ENCODE data around the gene KCNG1.

Gene KCNG1

GRCh38 chr20:51036827-51037531 is 14.1 kb upstream of the KCNG1 start:
- in situ Hi-C loops (cut with MboI; ENCODE audit: low pct_unique_long_range_greater_than_20kb, low sequenced_read_pairs): no loop called here
- no peak for DNase-seq

- in situ Hi-C loops (cut with MboI; ENCODE audit: low pct_unique_long_range_greater_than_20kb, low sequenced_read_pairs): no loop called here
- no peak for DNase-seq
Measured at GRCh38 chr20:51036226-51036625, 13.3 kb upstream of the KCNG1 start.

DNA sequence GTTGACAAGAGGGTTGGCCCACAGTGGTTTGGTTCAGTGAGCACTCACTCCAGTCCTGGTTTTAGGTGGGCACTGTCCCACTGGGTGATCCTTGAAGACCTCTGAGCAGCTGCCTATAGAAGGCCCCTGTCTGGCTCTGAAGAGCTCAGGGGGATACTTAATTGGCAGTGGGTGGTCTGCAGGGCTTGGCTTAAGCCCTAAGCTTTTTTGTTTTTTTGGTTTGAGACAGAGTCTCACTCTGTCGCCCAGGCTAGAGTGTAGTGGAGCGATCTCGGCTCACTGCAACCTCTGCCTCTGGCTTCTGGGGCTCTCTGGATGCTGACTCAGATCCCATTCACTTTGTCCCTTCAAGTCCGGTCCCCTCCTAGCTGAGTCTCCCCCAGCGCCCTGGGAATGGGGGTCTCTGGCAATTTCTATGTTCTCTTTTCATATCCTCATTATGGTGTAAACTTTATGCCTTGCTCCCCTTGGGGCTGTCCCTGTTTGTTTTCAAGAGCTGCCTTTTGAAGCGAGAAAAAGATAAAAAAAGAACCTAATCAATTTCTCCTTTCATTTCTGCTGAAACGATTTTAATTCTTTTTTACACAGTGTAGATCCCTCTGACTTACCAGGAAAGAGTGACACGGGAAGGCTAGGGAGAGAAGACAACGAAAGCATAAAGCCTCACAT is 12.2 kb upstream of the KCNG1 start:
- DNase-seq: no peak
- in situ Hi-C loops (cut with MboI; ENCODE audit: low pct_unique_long_range_greater_than_20kb, low sequenced_read_pairs): no loop called here

DNA sequence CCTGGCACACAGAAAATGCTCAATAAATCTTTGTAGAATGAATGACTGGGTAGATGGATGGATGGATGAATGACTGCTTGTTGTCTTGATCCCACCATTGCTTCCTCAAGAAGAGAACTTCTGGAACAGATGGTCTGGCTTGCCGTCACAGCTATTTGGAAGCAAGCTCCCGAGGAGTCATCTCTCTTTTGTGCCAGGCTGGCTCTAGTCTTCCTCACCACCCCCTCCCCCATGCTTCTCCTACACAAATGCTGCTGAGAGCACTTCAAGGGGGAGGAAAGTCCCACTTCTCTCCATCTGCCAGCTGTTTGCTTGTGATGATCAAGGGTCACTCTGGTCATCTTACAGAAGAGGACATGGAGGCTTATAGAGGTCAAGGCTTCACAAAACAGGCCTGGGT is 11.6 kb upstream of the KCNG1 start:
- no peak for DNase-seq
- in situ Hi-C loops (cut with MboI; ENCODE audit: low pct_unique_long_range_greater_than_20kb, low sequenced_read_pairs): no loop called here

- no peak for DNase-seq
- in situ Hi-C loops (cut with MboI; ENCODE audit: low pct_unique_long_range_greater_than_20kb, low sequenced_read_pairs): no loop called here
Measured at GRCh38 chr20:51029963-51030920, 7.3 kb upstream of the KCNG1 start.

GRCh38 chr20:51029556-51029955 is 6.6 kb upstream of the KCNG1 start:
- in situ Hi-C loops (cut with MboI; ENCODE audit: low pct_unique_long_range_greater_than_20kb, low sequenced_read_pairs): no loop called here
- no peak for DNase-seq

DNA sequence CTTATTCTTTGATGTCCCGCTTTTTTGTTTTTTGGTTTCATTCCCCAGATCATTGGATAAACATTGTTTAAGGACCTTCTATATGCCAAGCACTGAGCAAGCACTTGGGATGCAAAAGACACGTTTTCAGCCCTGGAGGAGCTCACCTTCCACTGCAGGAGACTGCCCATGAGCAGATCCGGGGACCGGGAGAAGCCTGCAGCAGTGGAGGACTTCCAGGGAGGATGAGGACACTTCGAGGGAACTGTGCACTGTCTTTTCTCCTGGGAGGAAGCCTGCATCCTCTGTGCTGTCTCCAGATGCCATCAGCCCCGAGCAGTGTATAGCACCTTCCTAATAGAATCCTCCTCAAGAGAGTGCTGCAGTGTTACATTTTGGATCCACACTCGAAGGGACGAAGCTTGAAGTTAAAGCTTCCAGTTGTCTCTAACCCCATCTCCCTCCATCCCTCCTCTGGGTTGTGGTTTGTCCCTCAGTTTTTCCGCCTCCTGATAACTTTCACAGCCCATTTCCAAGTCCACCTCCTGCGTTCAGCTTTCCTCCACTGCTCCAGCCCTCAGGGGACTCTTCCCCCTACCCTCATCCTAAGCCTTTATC is 5.8 kb upstream of the KCNG1 start:
- DNase-seq: no peak

DNA sequence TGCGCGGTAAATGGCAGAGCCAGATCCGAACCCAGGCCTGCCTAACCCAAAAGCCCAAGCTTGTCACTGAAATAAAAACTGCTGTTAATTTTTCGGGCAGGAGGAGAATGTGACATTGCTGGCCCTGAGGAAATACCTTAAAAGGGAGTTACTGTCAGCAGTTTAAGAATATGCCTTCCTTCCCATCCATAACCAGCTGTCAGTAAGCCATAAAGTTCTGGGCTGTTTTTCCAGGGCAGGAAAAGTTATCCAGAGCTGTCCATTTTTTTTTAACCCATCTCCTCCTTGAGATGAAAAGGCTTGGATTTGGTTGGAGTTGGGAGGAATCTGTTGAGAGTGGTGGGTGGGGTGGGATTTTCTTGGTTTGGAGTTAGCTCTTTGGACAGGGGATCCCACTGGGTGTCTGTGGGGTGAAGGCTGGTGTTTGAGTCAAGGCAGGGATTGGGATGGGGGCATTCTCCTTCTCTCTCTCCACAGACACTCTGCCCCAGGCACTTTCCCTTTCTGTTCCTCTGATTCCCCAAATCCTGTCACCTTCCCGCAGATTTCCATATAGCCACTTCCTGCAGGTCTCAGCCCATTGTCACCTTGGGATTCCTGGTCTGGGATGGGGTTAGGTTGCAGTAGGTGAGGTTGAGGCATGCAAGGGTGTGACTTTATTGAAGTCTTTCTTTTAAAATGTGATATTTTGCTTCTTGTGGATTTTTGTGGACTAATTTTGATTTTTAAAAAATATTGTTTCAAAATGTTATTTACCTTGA is 4.3 kb upstream of the KCNG1 start:
- no peak for DNase-seq
- in situ Hi-C loops (cut with MboI; ENCODE audit: low pct_unique_long_range_greater_than_20kb, low sequenced_read_pairs): no loop called here

More for the DNA sequence above, 5.8 kb upstream of the KCNG1 start:
- in situ Hi-C loops (cut with MboI; ENCODE audit: low pct_unique_long_range_greater_than_20kb, low sequenced_read_pairs): no loop called here

DNA sequence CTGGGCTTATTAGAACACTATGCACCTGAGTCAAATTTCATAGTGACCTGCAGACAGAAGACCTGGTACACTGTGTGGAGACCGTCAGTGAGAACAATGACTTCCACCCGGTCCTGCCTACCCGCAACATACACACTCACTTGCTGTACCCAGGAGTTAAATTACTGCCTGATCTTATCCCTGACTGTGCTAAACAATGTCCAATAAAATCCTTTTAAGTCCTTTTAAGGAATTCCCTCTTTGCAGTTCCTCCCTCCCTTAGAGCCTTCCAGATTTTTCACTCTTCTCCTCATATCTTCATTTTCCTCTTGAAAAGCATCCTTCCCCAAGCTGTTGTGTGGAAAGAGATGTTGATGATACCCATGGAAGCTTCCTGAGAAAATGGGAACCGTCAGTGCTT is 3.4 kb upstream of the KCNG1 start:
- in situ Hi-C loops (cut with MboI; ENCODE audit: low pct_unique_long_range_greater_than_20kb, low sequenced_read_pairs): no loop called here
- DNase-seq: no peak

DNA sequence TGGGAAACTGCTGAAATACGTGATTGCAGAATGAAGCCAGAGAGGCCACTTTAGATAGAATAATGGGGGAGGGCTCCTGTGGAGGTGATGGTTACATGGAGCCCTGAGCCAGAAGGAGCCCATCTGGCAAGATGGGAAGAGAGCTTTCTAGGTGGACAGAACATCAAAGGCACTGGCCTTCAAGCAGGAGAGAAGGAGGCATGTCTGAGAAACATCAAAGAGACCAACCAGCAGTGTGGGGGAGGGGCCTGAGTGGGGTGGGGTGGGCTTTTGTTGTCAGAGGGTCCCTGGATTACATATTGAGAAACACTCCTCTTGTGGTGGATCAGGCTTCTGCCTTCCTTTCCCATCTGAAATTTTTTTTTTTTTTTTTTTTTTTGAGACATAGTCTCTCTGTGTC is 1.9 kb upstream of the KCNG1 start:
- in situ Hi-C loops (cut with MboI; ENCODE audit: low pct_unique_long_range_greater_than_20kb, low sequenced_read_pairs): no loop called here
- DNase-seq: no peak

GRCh38 chr20:51023617-51024155 is 779 bp upstream of the KCNG1 start:
- in situ Hi-C loops (cut with MboI; ENCODE audit: low pct_unique_long_range_greater_than_20kb, low sequenced_read_pairs): no loop called here
- no peak for DNase-seq

GRCh38 chr20:51022227-51022802 is 592 bp downstream of the KCNG1 start:
- no peak for DNase-seq
- in situ Hi-C loops (cut with MboI; ENCODE audit: low pct_unique_long_range_greater_than_20kb, low sequenced_read_pairs): no loop called here

GRCh38 chr20:51021067-51022025 is 1.6 kb downstream of the KCNG1 start:
- no peak for DNase-seq

DNA sequence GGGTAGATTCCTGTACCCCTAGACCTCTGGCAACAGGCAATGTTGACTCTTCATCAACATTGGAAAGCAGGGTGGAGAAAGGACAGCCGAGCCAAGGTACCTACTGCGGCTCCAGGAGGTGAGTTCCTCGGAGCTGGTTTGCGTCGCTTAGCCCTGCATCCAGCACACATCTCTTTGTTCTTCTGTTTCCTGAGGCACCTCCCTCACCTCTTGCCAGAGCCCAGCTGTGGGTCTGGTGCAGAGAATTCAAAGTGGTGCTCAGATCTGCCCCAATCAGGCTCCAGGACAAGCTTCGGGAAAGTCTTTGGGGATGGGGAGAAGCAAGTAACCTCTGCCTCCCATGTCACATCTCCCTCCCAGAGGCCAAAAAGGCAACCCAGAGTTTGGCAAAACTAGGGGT is 2.2 kb downstream of the KCNG1 start:
- DNase-seq: no peak
- in situ Hi-C loops (cut with MboI; ENCODE audit: low pct_unique_long_range_greater_than_20kb, low sequenced_read_pairs): no loop called here

More at GRCh38 chr20:51021067-51022025, 1.6 kb downstream of the KCNG1 start:
- in situ Hi-C loops (cut with MboI; ENCODE audit: low pct_unique_long_range_greater_than_20kb, low sequenced_read_pairs): no loop called here

- in situ Hi-C loops (cut with MboI; ENCODE audit: low pct_unique_long_range_greater_than_20kb, low sequenced_read_pairs): no loop called here
- no peak for DNase-seq
Measured at GRCh38 chr20:51019656-51020592, 3.0 kb downstream of the KCNG1 start.

DNA sequence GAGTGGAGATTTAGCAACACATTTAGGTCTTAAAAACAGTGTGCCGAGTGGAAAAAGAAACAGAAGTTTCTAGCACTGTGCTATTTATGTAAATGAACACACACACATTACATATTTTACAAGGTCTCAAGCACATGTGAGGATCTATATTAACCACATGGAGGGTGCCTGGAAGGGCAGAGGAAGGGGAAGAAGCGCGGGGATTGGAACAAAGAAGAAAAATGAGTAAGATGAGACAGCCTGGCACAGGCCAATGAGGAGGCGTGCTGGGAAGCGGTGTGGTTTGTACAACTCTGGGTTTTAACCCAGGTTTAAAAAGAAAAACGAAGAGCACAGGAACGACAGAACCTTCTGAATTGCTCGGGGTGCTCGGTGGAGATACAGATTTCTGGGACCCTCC is 5.7 kb downstream of the KCNG1 start:
- in situ Hi-C loops (cut with MboI; ENCODE audit: low pct_unique_long_range_greater_than_20kb, low sequenced_read_pairs): no loop called here
- DNase-seq: no peak
